CD4-positive, alpha-beta T cell (primary cell): Measurements from ENCODE around the gene SNTA1. TPM values are rescaled to one million over a fixed set of nuclear protein-coding genes. Genes with fewer than 3 reads are reported as not detected.

ENCODE experiments used
- ATAC-seq: fragments of 200-7000 bp; cut with Tn5 transposase; one replicate; pipeline ENCODE4 v1.10.0; 2022; ENCODE audit warnings: mild to moderate bottlenecking; ENCODE audit not compliant: poor library complexity
- CTCF ChIA-PET: fragments of 350-600 bp; sonication (Branson Sonifier 250); formaldehyde crosslinking; loops from one replicate; lab custom pipeline; 2021; ENCODE audit warnings: antibody characterized with exemption, inconsistent platforms; lab: Charles Lee
- POLR2A ChIA-PET: fragments of 350-600 bp; sonication (Branson Sonifier 250); formaldehyde crosslinking; loops from one replicate; lab custom pipeline; 2021; ENCODE audit warnings: antibody characterized with exemption, inconsistent platforms; lab: Charles Lee
- DNase-seq, 14 experiments: peaks; one replicate each; pipeline ENCODE4 v3.0.0-alpha.2; 2013 to 2020; ENCODE audit warnings: mixed read lengths in 2 of 14
- H3K27ac ChIP-seq, 2 donors: one replicate each; pipeline versions ENCODE4 v1.5.1 to v1.7.0; 2013; ENCODE audit warnings: low read length in 2 of 2, low read depth in 1 of 2, mild to moderate bottlenecking in 1 of 2
- H3K27me3 ChIP-seq, 2 experiments: 1 replicate in 1 of 2; 2 replicates in 1 of 2; pipeline versions ENCODE4 v1.6.1 to v1.7.0; 2013; ENCODE audit warnings: low read length in 2 of 2, control low read depth in 1 of 2, mild to moderate bottlenecking in 1 of 2, moderate library complexity in 1 of 2; ENCODE audit not compliant: insufficient read depth in 2 of 2, control insufficient read depth in 1 of 2
- H3K36me3 ChIP-seq: one replicate; pipeline ENCODE4 v1.6.1; 2013; ENCODE audit warnings: low read length, control low read depth; ENCODE audit not compliant: insufficient read depth
- H3K4me1 ChIP-seq: one replicate; pipeline ENCODE4 v1.6.1; 2013; ENCODE audit warnings: low read length, control low read depth; ENCODE audit not compliant: insufficient read depth
- H3K4me3 ChIP-seq: one replicate; pipeline ENCODE4 v1.5.1; 2013; ENCODE audit warnings: mild to moderate bottlenecking, low read length, moderate library complexity
- H3K9me3 ChIP-seq, 2 experiments: 1 replicate in 1 of 2; 2 replicates in 1 of 2; pipeline versions ENCODE4 v1.6.1 to v1.7.0; 2013; ENCODE audit warnings: low read length in 2 of 2, mild to moderate bottlenecking in 2 of 2, control low read depth in 1 of 2, moderate library complexity in 1 of 2; ENCODE audit not compliant: control insufficient read depth in 1 of 2, insufficient read depth in 1 of 2
- H3K27ac Mint-ChIP-seq: one replicate; pipeline ENCODE4 v1.8.0; 2020; ENCODE audit warnings: mixed read lengths
- H3K27me3 Mint-ChIP-seq: one replicate; pipeline ENCODE4 v1.8.0; 2021; ENCODE audit warnings: mixed read lengths
- H3K36me3 Mint-ChIP-seq: one replicate; pipeline ENCODE4 v1.8.0; 2021; ENCODE audit warnings: low read depth, mixed read lengths
- H3K4me1 Mint-ChIP-seq: one replicate; pipeline ENCODE4 v1.8.0; 2021; ENCODE audit warnings: low read depth, mixed read lengths
- H3K4me3 Mint-ChIP-seq: one replicate; pipeline ENCODE4 v1.8.0; 2020; ENCODE audit warnings: mild to moderate bottlenecking, mixed read lengths
- H3K9me3 Mint-ChIP-seq: one replicate; pipeline ENCODE4 v1.8.0; 2020; ENCODE audit warnings: mixed read lengths
- CTCF ChIP-seq: fragments of 200-600 bp; IDR thresholded peaks from one replicate; pipeline ENCODE4 v1.8.0; 2022; ENCODE audit warnings: antibody characterized with exemption, mild to moderate bottlenecking
- intact Hi-C, 2 experiments: fragments of 100-400 bp; cut with DNase I in 1 of 2; cut with micrococcal nuclease in 1 of 2; formaldehyde crosslinking; loops; one replicate each; pipeline versions ENCODE4 v1.15.1 to v1.9.0; 2023 to 2025; cut with DNase I, micrococcal nuclease
- total RNA-seq, 174 experiments: library from RNA in 2 of 174; stranded (reverse) in 2 of 174; gene quantifications; one replicate each; pipeline ENCODE4 v1.2.3 and lab custom pipeline; 2021 to 2026

SNTA1 gene
- total RNA-seq, 2 experiments from 2014 or later, result 5.0 to 5.2 TPM

- H3K4me1 ChIP-seq, result no peaks in the 10 kb centered on the region
- no peak overlapping the region for H3K27ac ChIP-seq
- no peak overlapping the region for H3K4me3 ChIP-seq
- H3K27me3 ChIP-seq, result no peaks in the 10 kb centered on the region
- no peak for DNase-seq
- intact Hi-C loops, result no loop called here
- peaks cover 64% of the 10 kb centered on the region for H3K36me3 ChIP-seq
- H3K9me3 ChIP-seq, result no peaks in the 10 kb centered on the region
- no peak for ATAC-seq
- CTCF ChIA-PET, result no interaction called here
- H3K4me3 Mint-ChIP-seq, result no peak overlapping the region
- no peaks in the 10 kb centered on the region for H3K27me3 Mint-ChIP-seq
- H3K36me3 Mint-ChIP-seq, result peaks cover 69% of the 10 kb centered on the region
- no peak for TF ChIP-seq CTCF
- H3K9me3 Mint-ChIP-seq, result no peaks in the 10 kb centered on the region
- H3K4me1 Mint-ChIP-seq, result no peaks in the 10 kb centered on the region
- H3K27ac Mint-ChIP-seq, result no peak overlapping the region
- POLR2A ChIA-PET, result interaction anchor here (0.6 kb wide), 1 partner anchor 223 kb away, joined by 3 read pairs; no protein-coding TSS in a partner anchor
Observed at GRCh38 chr20:33387177-33387576, 56.4 kb downstream of the SNTA1 start.

- CTCF ChIA-PET, result interaction anchor here (0.6 kb wide), 1 partner anchor 64 kb away, joined by 3 read pairs; no protein-coding TSS in a partner anchor
- H3K4me1 ChIP-seq, result no peaks in the 10 kb centered on the region
- no peaks in the 10 kb centered on the region for H3K9me3 ChIP-seq
- DNase-seq, result no peak
- intact Hi-C loops, result no loop called here
- ATAC-seq, result no peak
- no peaks in the 10 kb centered on the region for H3K27me3 Mint-ChIP-seq
- H3K27ac ChIP-seq, result no peak overlapping the region
- no peak for TF ChIP-seq CTCF
- H3K4me3 ChIP-seq, result no peak overlapping the region
- peaks cover 65% of the 10 kb centered on the region for H3K36me3 ChIP-seq
- no peak overlapping the region for H3K27ac Mint-ChIP-seq
- no peaks in the 10 kb centered on the region for H3K4me1 Mint-ChIP-seq
- POLR2A ChIA-PET, result no interaction called here
- no peaks in the 10 kb centered on the region for H3K9me3 Mint-ChIP-seq
- H3K4me3 Mint-ChIP-seq, result no peak overlapping the region
- peaks cover 69% of the 10 kb centered on the region for H3K36me3 Mint-ChIP-seq
- H3K27me3 ChIP-seq, result no peaks in the 10 kb centered on the region
Observed at GRCh38 chr20:33386673-33387072, 56.9 kb downstream of the SNTA1 start.

GRCh38 chr20:33377366-33377765, 66.2 kb downstream of the SNTA1 start:
- Histone ChIP-seq H3K9me3 (no peaks in the 10 kb centered on the region), H3K36me3 (peaks cover 50% of the 10 kb centered on the region), H3K4me1 (peaks cover 20% of the 10 kb centered on the region), H3K27ac (no peak overlapping the region), H3K4me3 (no peak overlapping the region), H3K27me3 (no peaks in the 10 kb centered on the region)
- ChIA-PET CTCF (interaction anchor here (0.6 to 1.1 kb wide), 3 partner anchors 57 to 290 kb away, joined by 3 read pairs; no protein-coding TSS in a partner anchor), POLR2A (no interaction called here)
- Mint-ChIP-seq H3K27ac (peak overlapping the region; percentile 69), H3K36me3 (peaks cover 79% of the 10 kb centered on the region), H3K9me3 (no peaks in the 10 kb centered on the region), H3K4me3 (no peak overlapping the region), H3K27me3 (no peaks in the 10 kb centered on the region), H3K4me1 (peaks cover 34% of the 10 kb centered on the region)
- intact Hi-C loops, result no loop called here
- DNase-seq (peak in 4 of 14 experiments; percentile 18 to 37 (median 28)), ATAC-seq (peak; percentile 37)
- no peak for TF ChIP-seq CTCF
